Endothelial cell (in vitro differentiated cells): ENCODE measurements around the gene DYRK1B. TPM values are rescaled to one million over a fixed set of nuclear protein-coding genes. Genes with fewer than 3 reads are reported as not detected.

Experiments used
- DNase-seq: peaks from one replicate; pipeline ENCODE4 v3.0.0; 2021; ENCODE audit warnings: low spot score
- H3K27ac Mint-ChIP-seq: one replicate; pipeline ENCODE4 v1.8.0; 2021; ENCODE audit warnings: mixed read lengths, inconsistent platforms; ENCODE audit not compliant: unreplicated experiment
- H3K27me3 Mint-ChIP-seq: one replicate; pipeline ENCODE4 v1.8.0; 2021; ENCODE audit warnings: mild to moderate bottlenecking, moderate library complexity, mixed read lengths, inconsistent platforms; ENCODE audit not compliant: unreplicated experiment
- H3K36me3 Mint-ChIP-seq: one replicate; pipeline ENCODE4 v1.8.0; 2021; ENCODE audit warnings: mild to moderate bottlenecking, low read depth, mixed read lengths, inconsistent platforms; ENCODE audit not compliant: unreplicated experiment
- H3K4me1 Mint-ChIP-seq: one replicate; pipeline ENCODE4 v1.8.0; 2021; ENCODE audit warnings: mild to moderate bottlenecking, mixed read lengths, inconsistent platforms; ENCODE audit not compliant: unreplicated experiment
- H3K4me3 Mint-ChIP-seq: one replicate; pipeline ENCODE4 v1.8.0; 2021; ENCODE audit warnings: mild to moderate bottlenecking, mixed read lengths, inconsistent platforms; ENCODE audit not compliant: unreplicated experiment
- H3K9me3 Mint-ChIP-seq: one replicate; pipeline ENCODE4 v1.8.0; 2021; ENCODE audit warnings: mixed read lengths, inconsistent platforms; ENCODE audit not compliant: unreplicated experiment
- CTCF ChIP-seq: fragments of 200-600 bp; sonication (generic); IDR thresholded peaks from one replicate; pipeline ENCODE4 v1.5.0; 2021; ENCODE audit warnings: antibody characterized with exemption; ENCODE audit not compliant: unreplicated experiment
- total RNA-seq: library from RNA; stranded (reverse); fragmentation: NEBNext Ultra II Directional; extraction: Animal tissue kit (Norgen Biotek cat#: 25700); gene quantifications from one replicate; pipeline ENCODE4 v1.2.1, GENCODE V29; 2021; ENCODE audit not compliant: unreplicated experiment

The DYRK1B gene
- total RNA-seq, 1 donor from 2014 or later = 29.5 TPM

- no peaks in the 10 kb centered on the region for H3K36me3 Mint-ChIP-seq
- H3K4me3 Mint-ChIP-seq = no peak overlapping the region
- peaks cover 2% of the 10 kb centered on the region for H3K27me3 Mint-ChIP-seq
- TF ChIP-seq CTCF = no peak
- no peak for DNase-seq
- no peaks in the 10 kb centered on the region for H3K9me3 Mint-ChIP-seq
- H3K4me1 Mint-ChIP-seq = peaks cover 3% of the 10 kb centered on the region
- H3K27ac Mint-ChIP-seq = no peak overlapping the region
Observed at GRCh38 chr19:39807846-39808364, 26.1 kb downstream of the DYRK1B start.

GRCh38 chr19:39805104-39805503 is 28.9 kb downstream of the DYRK1B start:
- no peak overlapping the region for H3K4me3 Mint-ChIP-seq
- H3K27me3 Mint-ChIP-seq = peaks cover 4% of the 10 kb centered on the region
- no peaks in the 10 kb centered on the region for H3K9me3 Mint-ChIP-seq
- DNase-seq = no peak
- no peaks in the 10 kb centered on the region for H3K36me3 Mint-ChIP-seq
- TF ChIP-seq CTCF = no peak
- no peaks in the 10 kb centered on the region for H3K4me1 Mint-ChIP-seq
- H3K27ac Mint-ChIP-seq = no peak overlapping the region

- Mint-ChIP-seq H3K27ac (no peak overlapping the region), H3K9me3 (no peaks in the 10 kb centered on the region), H3K27me3 (peaks cover 4% of the 10 kb centered on the region), H3K4me1 (no peaks in the 10 kb centered on the region), H3K4me3 (no peak overlapping the region), H3K36me3 (no peaks in the 10 kb centered on the region)
- no peak for DNase-seq
- TF ChIP-seq CTCF = no peak
Observed at GRCh38 chr19:39802958-39803357, 31.0 kb downstream of the DYRK1B start.

GRCh38 chr19:39797083-39797482 is 36.9 kb downstream of the DYRK1B start:
- Mint-ChIP-seq H3K27ac (no peak overlapping the region), H3K9me3 (no peaks in the 10 kb centered on the region), H3K4me1 (peaks cover 4% of the 10 kb centered on the region), H3K36me3 (no peaks in the 10 kb centered on the region), H3K27me3 (no peaks in the 10 kb centered on the region), H3K4me3 (no peak overlapping the region)
- DNase-seq = no peak
- TF ChIP-seq CTCF = no peak

GRCh38 chr19:39796000-39796498 is 37.9 kb downstream of the DYRK1B start:
- Mint-ChIP-seq H3K4me3 (no peak overlapping the region), H3K27me3 (no peaks in the 10 kb centered on the region), H3K4me1 (peaks cover 4% of the 10 kb centered on the region), H3K27ac (no peak overlapping the region), H3K36me3 (no peaks in the 10 kb centered on the region), H3K9me3 (no peaks in the 10 kb centered on the region)
- DNase-seq = no peak
- TF ChIP-seq CTCF = no peak
